UCSD-AML1 (cell line): ENCODE results near the gene LAMA4.

Source experiments
- DNase-seq: peaks from one replicate; lab custom pipeline; 2025; ENCODE audit not compliant: unreplicated experiment; lab: John Stamatoyannopoulos, UW

Gene LAMA4

DNA sequence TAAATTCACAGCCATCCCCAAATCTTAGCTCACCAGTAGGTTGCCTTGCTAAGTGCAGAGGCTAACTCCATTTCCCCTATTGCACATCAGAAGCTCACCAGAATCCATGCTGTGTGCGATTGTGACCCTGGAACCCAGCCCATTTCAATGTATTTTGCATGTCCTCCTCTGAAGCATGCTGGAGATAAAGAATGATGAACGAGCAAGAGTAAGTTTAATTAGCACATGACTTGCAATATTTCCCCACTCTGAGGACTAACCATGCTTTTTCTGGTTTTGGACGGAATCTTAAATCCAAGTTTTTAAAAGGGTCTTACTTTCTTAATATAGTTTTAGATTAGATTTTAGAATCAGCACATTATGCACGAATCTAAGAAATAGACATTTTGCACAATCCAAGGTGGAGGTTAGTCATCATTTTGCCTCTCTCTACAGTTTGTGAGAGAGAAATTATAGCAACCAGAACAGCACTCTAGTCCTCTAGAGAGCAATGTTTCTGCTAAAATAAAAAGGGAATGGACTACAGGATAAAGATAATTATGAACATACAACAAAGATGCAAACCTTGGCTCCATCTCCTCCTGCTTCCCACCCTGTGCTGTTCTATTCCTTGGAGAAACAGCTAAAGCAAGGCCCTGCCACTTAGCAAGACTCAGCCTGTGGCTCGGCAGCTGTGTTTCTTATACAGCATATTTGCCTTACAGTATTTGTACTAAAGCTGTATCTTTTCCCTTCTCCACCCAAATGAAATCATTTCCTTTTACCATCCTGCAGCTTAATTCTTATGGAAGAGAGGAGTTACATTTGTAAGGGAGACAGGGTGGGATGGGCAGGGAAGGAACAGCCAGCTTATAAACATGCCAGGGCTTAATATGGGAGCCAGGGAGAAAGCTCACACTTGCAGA is 24.9 kb upstream of the LAMA4 start:
- no peak for DNase-seq

GRCh38 chr6:112275365-112275764 is 21.0 kb upstream of the LAMA4 start:
- no peak for DNase-seq

DNA sequence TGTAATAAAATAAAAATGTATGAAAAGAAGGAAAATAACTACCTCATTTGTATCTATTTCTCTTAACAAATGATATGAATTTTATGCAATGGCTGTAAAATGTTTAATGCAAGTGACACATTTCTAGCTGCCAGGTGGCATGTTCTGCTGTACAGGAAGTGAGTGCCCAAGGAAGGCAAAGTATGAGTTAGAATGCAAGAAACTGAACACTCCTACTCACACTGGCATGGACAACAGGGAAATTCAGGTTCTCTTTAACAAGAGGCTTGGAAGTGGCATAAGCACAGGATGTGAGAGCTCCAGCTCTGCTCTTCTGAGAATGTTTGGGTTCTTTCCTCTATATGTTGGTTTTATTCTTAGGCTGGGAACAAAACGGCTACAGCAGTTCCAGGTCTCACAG is 20.4 kb upstream of the LAMA4 start:
- no peak for DNase-seq

DNA sequence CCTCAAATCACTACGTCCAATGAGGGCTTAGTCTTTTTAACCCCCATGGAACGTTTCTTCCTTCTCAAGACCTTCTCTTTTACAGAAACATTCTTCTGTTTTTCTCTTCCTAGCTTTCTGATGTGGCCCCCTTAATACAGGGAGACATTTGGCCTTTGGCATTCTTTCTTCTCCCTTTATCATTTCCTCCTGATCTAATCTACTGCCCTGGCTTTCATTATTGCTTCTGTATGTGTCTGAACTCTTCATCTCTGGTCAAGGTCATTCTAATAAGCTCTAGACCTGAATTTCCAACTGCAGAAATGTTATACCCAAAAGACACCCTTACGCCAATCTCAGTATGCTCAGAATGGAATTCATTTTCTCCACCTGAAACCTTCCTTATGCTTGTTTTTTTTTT is 18.4 kb upstream of the LAMA4 start:
- no peak for DNase-seq

DNA sequence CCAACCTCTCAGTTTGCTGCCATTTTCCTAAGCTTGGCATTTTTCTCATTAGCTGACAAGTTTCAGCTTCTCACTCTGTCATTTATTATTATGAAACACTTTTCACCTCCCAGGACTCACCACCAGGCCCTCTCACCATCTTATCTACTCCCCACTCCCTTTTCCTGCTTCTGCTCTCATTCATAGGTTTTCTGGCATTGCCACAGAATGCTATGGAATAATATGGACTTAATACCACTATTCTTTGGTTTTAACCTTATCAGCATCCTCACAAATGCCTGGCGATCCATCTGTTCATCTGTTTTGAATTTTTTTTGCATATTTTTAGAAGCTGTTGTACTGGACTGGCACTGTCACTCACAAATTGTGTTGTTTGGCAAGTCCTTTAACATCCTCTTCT is 16.4 kb upstream of the LAMA4 start:
- no peak for DNase-seq

DNA sequence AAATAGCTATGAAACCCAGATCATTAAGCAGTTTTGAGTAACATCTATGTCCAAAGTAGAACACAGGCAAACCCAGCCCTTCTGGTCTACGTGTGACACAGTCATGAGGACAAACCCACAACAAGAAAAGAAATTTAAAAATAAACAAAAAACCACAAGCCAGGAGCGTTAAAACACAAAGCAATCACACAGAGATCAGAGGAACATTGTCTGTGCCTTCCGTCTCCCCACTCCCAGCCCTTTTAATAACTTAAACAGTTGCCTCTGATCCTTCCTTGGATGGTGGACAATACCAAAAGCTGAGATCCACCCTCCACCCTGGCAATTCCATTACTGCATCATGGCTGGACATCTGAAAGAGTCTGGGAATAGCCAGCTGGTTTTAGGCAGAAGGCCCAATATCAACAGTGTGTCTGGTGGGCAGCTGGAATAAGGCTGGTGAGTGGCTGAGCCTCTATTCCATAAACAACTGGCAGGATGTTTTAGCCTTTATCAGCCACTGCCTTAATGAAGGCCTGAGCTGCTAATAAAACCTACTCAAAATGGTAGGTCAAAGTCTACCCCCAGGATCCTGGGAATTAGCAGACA is 15.7 kb upstream of the LAMA4 start:
- DNase-seq: no peak

DNA sequence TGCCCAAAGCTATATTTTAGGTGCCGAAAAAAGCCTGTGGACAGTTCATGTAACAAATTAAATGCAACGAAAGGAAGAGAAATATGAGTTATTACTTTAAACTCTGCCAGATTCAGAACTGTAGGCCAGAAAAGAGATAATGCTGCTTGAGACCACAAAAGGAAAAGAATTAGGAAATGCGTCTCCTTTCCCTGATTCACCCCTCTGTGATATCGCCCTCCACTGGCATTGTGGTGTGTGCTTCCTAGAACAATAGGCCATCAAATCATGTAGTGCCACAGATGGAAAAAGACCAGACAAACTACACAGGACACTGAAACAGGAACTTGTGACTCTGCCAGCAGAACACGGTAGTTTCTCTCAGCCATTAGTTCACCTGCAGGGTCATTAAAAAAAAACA is 14.7 kb upstream of the LAMA4 start:
- no peak for DNase-seq

GRCh38 chr6:112268654-112269053 is 14.3 kb upstream of the LAMA4 start:
- DNase-seq: no peak

- DNase-seq: no peak
Measured at GRCh38 chr6:112268019-112268418, 13.7 kb upstream of the LAMA4 start.

DNA sequence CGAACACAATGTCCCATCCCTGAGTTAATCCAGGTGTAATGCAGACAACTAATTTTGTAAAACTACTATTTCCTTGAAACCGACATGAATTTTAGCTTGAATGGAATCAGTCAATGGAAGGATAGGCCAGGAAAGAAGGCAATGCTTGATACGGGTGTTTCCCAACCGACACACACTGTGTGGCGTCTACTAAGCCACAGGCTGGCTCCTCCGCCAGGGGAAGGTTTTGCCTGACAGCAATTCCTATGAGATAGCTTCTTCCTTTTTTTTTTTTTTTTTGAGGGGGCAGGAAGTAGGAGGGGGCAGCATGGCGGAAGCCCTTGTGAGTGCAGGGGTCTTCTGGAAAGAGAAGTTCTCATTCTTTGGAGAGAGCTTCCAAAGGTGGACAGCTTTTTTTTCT is 12.0 kb upstream of the LAMA4 start:
- peak; percentile 26 for DNase-seq

GRCh38 chr6:112259337-112259675 is 4.9 kb upstream of the LAMA4 start:
- no peak for DNase-seq

DNA sequence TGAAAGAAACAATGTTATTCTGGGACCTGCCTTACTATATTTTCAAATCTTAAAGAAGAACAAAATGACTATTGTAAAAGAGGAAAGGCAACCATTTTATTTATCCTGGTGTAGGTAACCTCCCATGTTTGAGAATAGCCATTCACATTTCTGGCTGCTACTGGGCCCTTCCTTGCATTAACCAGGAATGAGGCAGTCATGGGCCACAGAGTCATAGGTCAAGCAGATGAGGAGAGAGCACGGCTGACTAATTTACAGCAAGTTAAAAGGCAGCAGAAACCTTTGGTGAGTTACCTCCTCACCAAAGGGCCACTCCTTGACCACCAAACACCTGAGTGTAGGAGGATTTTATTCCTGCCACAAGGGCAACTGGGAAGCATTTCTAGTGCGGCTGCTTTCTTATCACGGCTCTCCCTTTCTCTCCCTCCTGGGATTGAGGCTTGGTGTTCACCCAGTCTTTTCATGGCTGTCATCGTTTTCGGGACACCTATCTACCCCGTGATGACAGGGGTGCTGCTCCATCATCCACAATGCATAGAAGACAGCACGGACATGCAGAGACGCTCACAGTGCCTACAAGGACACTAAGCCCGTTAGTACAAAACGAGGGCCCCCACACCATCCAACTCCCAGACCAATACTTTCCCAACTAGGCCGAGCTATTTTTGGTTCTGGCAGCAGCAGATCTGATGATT is 4.4 kb upstream of the LAMA4 start:
- DNase-seq: no peak

DNA sequence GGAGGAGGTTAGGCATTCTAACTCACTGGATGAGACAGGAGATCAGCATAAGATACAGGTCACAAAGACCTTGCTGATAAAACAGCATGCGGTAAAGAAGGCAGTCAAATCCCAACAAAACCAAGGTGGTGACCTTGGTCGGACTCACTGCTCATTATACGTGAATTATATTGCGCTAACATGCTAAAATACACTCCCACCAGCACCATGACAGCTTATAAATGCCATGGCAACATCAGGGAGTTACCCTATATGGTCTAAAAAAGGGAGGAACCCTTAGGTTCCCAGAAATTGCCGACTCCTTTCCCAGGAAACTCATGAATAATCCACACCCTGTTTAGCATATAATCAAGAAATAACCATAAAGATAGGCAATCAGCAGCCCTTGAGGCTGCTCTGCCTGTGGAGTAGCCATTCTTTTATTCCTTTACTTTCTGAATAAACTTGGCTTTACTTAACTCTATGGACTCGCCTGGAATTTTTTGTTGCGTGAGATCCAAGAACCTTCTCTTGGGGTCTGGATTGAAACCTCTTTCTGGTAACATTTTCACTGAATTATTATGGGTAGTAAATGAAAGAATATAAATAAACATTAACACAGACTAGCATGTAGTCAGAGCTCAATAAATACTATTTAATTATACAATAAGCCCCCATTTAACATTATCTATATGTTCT is 3.0 kb upstream of the LAMA4 start:
- DNase-seq: no peak

- DNase-seq: no peak
Measured at GRCh38 chr6:112254921-112255320, 554 bp upstream of the LAMA4 start.

DNA sequence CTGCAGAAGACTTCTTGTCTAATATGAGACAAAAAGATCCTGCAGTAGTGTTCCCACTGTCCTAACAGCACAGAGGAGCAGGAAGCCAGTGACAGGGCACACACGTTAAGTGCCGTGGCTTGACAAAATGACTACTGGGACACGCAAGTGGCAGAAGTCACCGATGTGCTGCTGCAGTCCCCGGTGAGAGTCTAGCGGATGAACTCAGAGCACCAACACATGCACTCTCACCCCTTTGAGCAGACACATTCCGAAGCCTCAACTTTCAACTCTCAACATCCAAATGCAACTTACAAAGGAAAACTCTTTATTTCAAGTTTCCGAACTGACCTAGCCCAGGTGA is 898 bp downstream of the LAMA4 start:
- DNase-seq: no peak

GRCh38 chr6:112252571-112253497 is 1.5 kb downstream of the LAMA4 start:
- DNase-seq: no peak

DNA sequence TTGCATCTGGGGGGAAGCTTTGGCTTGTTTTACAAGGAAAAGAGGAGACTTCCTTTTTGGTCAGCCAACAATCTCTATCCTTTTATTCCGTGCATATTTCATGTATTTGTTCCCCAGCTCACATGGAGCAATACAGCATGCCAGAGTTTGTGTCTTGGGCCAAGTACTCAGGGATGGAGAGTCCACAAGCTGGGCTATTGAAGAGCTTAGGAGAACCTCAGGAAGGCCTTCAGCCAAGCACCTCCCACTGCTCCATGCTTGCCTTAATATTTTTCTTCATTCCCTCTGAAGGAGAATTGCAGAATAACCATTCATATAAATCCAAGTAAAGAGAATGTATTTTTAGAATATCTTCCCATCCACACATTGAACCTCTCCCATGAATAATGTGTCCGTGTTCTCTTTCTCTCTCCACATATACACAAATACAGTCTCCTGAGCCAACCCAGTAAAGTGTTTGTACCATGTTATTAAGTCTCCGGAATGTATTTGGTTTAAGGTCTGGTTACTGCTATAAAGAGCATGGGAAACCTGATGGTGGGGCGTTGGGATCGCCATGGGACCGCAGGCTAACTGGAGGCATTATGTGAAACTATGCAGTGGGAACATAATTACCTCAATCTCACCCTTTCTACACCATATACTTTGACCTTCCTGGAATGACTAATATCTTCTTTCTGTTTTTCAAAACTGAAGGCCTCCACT is 3.0 kb downstream of the LAMA4 start:
- DNase-seq: no peak

DNA sequence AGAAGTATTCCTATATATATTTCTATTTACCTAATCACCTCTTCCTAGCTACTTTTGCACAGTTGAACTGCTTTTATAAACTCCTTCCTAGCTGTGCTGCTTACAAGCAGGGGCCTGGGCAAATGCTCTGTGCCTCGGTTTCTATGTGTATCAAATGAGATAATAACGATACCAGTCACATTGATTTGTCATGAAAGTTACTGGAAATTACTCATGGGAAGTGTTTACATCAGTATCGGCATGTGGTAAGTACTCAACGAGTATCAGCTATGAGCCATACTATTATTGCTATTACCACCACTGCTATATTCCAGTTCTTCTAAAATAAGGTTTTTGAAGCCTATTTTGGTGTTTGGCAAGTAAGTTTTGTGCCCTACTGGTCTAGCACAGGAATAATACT is 4.9 kb downstream of the LAMA4 start:
- DNase-seq: no peak

- no peak for DNase-seq
Measured at GRCh38 chr6:112247275-112247674, 7.1 kb downstream of the LAMA4 start.
